Mammary epithelial cell (primary cell): ENCODE results near the gene ASTE1.

Experiments used
- CTCF ChIP-seq, 2 donors: IDR thresholded peaks in 1 of 2; conservative IDR thresholded peaks in 1 of 2; 2 replicates each; pipeline ENCODE4 v1.5.1; 2011 to 2012; ENCODE audit warnings: inconsistent platforms in 2 of 2, low read length in 2 of 2, mild to moderate bottlenecking in 2 of 2, control low read depth in 1 of 2, low read depth in 1 of 2; ENCODE audit not compliant: insufficient read depth in 1 of 2; ENCODE audit errors: extremely low read depth in 1 of 2
- EZH2 ChIP-seq: IDR thresholded peaks from 2 replicates; pipeline ENCODE4 v1.6.1; 2012; ENCODE audit warnings: low read length, inconsistent platforms, borderline replicate concordance

DNA sequence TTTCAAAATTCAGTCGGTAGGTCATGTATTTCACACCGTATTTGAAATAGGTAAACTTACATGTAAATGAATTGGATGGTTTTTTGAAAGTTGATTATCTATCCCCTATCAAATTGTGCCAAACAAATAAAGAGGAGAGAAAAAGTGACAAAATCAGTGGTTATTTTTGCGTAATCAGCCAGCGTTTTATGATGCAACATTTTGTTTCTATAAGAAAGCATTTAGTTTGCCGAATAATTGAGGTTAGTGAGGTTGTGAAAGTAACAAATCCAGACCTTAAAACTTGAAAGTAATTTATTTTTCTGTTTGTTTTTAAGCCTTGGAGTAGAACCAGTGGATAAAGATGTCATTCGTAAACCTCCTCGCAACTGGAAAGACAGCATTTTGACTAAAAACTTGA lies 29.3 kb downstream of the ASTE1 start:
- TF ChIP-seq CTCF (conservative IDR thresholded peaks at IDR 0.05 in 1 of 2, IDR thresholded peaks at IDR 0.05 in 1 of 2; ENCODE audit: extremely low read depth in 1 of 2, insufficient read depth in 1 of 2, low read depth in 1 of 2, low read length in 2 of 2) (no peak), EZH2 (no peak)
